GM18507 (cell line): ENCODE data around the gene GHRL.
A peak's percentile ranks its signal among the peaks of the same experiment; 100 is the strongest.

ENCODE experiments used
- DNase-seq: peaks from one replicate; pipeline ENCODE4 v3.0.0; 2011; ENCODE audit warnings: low read depth; ENCODE audit not compliant: insufficient read length; ENCODE audit errors: extremely low spot score
- FAIRE-seq: peaks from 2 replicates; lab custom pipeline; 2011; peaks lifted over from hg19 to GRCh38; lab: Jason Lieb, UNC

Gene GHRL

GRCh38 chr3:10292505-10293419 lies at the start of gene GHRL:
GHRL (minus strand) TSS chr3:10292947; CDS start chr3:10290180, 2,767 bp downstream.
- peak; percentile 82 for FAIRE-seq
- peak; percentile 49 for DNase-seq

- FAIRE-seq (no peak), DNase-seq (no peak)
Observed at GRCh38 chr3:10341901-10342398, 49.2 kb upstream of the GHRL start.

DNA sequence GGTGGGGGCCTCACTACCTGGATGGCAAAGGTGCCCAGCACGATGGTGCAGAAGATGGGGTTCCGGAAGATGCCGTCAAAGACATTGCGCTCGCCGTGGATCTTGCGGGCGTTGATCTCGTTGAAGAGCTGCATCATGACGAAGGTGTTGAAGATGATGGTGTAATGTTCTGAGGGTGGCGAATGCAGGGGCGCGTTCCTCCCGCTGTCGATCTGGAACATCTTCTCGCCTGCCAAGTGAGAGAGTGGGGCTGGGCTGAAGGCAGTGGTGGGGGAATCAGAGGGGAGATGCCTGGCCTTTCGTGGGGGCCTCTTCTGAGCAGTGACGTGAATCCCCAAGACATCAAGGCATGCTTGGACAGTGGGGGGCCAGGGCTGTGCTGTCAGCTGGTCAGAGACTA lies 47.7 kb upstream of the GHRL start:
- FAIRE-seq (no peak), DNase-seq (no peak)

DNA sequence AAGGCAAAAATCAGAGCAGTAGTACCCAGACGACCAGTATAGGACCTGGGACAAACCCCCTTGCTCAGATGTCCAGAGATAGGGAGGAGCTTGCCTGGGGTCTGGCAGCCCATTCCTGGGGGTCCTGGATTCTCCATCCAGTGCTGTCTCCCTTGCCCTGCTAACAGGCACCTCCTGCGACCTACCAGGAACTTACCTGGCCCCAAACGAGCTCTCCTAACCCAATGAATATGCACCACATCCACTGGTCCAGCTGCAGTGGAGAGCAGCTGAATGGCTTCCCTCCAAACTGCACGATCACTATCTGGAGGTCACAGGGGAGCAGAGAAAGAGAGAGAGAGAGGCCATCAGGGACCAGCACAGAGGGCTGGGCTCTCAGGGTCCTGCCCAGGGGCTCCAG lies 47.3 kb upstream of the GHRL start:
- no peak for DNase-seq
- FAIRE-seq = no peak

DNA sequence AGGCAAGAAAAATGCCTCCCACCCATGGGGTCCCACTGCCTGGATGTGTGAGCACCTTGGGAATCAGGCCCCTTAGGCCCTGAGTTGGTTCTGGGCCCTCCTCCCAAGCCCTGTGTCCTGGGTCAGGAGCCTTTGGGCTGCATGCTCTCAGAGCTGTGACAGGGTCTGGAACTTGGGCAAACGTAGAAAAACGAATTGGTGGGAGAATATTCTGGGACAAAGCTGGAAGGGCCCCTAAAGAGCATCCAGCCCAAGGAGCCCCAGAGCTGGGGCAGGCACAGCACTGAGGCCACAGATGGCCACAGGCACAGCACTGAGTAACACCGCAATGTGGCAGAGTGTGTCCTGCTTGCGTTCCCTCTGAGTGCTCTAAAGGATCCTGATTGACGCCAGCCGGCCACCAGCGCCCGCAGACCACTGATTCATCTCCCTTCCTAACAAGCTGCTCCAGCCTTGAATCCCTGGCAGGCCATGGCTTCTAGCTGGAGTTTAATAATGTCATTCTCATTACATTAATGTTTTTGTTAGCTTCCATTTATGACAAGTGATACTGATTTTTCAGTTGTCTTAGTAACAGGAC lies 46.7 kb upstream of the GHRL start:
- FAIRE-seq (no peak), DNase-seq (no peak)

- FAIRE-seq (no peak), DNase-seq (no peak)
Observed at GRCh38 chr3:10338591-10339353, 46.0 kb upstream of the GHRL start.

GRCh38 chr3:10338164-10338470 lies 45.4 kb upstream of the GHRL start:
- no peak for FAIRE-seq
- DNase-seq = no peak

DNA sequence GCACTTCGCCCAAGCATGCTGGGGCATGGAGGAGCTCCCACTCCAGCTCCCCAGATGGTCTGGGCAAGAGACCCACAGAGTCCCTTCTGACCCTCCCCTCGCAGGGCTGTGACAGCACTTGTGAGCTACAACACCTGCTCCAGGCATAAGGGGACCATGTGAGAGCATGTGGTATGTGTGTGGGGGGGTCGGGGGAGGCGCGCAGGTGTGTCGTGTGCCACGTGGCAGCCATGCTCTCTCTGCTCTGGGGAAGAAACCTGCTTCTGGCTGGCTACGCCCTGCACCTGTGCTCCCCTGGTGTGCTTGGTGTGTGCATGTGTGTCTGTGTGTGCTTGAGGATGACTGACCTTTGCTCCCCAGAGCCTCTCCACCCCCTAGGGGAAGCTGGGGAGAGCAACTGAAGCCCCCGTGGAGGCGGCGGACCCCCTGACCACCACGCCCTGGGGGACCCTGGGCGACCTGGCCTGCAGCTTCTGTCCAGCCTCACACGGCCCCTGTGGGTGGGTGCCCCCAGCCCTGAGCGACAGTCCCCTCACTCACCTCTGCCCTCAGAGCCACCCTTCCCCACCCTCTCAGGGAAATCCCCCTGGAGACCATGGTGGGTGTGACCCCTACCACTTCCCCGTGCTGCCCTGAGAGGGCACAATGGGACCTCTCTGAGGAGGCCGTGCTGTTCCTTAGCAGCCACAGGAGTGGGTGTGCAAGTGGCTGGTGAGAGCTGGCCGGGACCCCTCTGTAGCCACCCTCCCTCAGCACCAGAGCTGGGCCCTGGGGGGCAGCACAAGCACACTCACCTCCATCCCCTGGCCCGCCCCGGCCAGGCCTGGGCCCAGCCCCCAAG lies 44.8 kb upstream of the GHRL start:
- FAIRE-seq = no peak
- DNase-seq = no peak

DNA sequence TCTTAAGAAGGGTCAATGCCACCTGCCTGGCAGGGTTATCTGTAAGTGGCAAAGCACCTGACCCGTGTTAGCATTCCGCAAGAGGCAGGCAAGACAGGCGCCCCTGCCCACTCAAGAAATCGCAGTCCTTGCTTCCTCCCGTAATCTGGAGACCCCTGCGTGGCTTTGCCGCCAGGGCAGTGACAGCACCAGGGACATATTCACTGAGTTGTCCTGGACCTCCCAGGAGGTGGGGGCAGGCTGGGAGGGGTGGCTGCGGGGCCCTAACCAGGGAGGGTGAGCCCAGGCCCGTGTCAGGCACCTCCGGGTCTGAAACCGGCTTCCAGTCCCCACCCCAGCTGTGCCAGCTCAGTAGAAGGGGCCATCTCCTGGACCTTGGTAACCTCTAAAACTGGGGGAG lies 44.0 kb upstream of the GHRL start:
- no peak for DNase-seq
- FAIRE-seq = no peak

DNA sequence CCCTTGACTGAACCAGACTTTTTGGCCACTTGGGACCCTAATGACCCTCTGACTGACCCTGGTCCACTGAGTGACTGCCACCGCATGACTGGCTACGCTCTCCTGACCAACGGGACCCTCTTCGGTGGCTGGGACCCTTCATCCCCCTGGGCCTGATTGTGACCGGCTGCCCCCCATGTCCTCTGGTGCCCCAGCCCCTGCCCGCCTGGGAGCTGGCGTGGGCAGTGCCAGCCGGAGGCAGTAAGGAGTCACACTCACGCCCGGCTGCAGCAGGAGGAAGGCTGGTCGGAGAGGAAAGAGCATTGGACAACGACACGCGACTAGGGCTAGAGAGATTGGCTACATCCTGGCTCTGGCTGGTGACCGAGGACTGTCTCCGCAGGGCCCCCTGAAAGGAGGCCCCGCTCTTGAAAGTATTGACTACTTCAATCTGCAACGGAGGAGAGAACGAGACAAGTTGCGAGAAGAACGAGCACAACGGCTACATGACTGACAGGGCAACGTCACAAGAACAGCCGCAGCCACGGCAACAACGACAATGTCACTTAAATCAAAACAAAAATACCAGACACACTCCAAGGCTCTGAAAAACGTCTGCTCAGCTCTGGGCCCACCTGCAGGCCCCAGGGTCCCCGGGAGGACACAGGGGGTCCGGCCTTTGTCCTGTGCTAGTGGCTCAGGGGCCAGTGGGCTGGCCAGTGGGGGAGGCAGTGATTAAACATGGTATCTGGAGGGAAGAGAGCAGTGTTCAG lies 43.3 kb upstream of the GHRL start:
- no peak for FAIRE-seq
- DNase-seq = no peak

GRCh38 chr3:10335190-10335738 lies 42.5 kb upstream of the GHRL start:
- DNase-seq (no peak), FAIRE-seq (no peak)

- FAIRE-seq (no peak), DNase-seq (no peak)
Observed at GRCh38 chr3:10334459-10334858, 41.7 kb upstream of the GHRL start.

DNA sequence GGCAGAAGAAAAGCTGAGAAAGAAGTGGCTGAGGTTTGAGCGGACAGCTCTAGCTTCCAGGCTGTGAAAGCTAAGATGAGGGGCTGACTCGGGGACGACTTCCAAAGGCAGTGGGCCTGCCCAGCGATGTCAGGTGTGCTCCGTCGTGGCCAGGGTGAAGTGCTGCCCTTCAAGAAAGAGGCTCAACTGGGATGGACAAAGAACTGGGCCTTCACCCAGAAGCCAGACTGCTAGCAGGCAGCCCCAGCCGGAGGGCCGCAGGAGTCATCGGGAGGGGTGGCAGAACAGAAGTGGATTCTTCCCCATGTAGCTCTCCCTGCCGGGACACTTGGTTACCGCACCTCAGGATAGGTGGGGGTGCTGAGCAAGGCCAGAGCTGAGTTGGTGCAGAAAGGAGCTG lies 41.3 kb upstream of the GHRL start:
- DNase-seq = no peak
- FAIRE-seq = no peak

GRCh38 chr3:10333349-10333650 lies 40.6 kb upstream of the GHRL start:
- no peak for FAIRE-seq
- no peak for DNase-seq

GRCh38 chr3:10332481-10333348 lies 40.0 kb upstream of the GHRL start:
- FAIRE-seq (no peak), DNase-seq (no peak)

DNA sequence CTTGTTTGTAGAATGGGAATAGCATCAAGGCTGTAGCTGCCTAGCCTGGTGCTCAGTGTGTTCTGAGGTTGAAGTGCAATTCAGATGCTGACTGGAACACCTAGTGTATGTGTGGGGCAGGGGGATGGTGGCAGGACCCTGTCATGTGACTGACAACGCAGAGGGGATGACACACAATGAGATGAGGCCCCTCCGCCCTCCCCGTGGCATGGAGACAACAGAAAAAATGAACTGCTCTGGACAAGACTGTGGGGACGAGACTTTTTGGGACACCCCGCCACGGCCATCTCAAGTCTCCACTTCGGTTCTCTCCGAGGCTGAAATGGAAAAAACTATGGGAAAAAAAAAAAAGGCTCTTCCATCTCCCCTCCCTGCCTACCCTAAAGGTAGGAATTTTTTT lies 38.6 kb upstream of the GHRL start:
- no peak for FAIRE-seq
- DNase-seq = no peak

DNA sequence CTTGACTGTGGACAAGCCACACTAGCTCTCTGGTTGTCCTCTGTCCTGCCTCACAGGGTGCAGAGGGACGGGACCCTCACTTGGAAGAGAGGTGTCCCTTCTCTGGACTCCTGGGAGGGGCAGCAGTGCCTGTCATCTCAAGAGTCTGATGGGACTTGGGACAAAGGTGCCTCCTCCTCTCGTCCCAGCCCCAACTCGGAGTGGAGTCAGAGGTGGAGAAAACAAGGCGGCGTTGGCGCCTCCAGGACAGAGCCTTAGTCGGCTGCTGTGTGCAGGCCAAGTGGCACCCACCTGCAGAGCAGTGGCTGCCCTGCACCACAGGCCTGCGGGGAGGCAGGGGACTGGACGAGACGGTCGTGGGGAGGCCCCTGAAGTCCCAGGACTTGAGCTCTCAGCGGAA lies 37.6 kb upstream of the GHRL start:
- FAIRE-seq (no peak), DNase-seq (no peak)

GRCh38 chr3:10329495-10330015 lies 36.8 kb upstream of the GHRL start:
- FAIRE-seq (no peak), DNase-seq (no peak)
